ENCODE measurements around the gene UQCRC1. TPM values are rescaled to one million over a fixed set of nuclear protein-coding genes. Genes with fewer than 3 reads are reported as not detected.

UQCRC1 gene
- total RNA-seq, 1 experiment from 2014 or later: 323 TPM

- POLR2A ChIA-PET: no interaction called here
- Mint-ChIP-seq H3K27me3 (ENCODE audit: low read depth) (no peaks in the 10 kb centered on the region), H3K36me3 (no peaks in the 10 kb centered on the region), H3K27ac (peak overlapping the region; percentile 53; the same call in 1 of the 2 replicates), H3K9me3 (no peaks in the 10 kb centered on the region), H3K4me1 (peaks cover 7% of the 10 kb centered on the region), H3K4me3 (no peak overlapping the region)
- TF ChIP-seq ZNF396 (CRISPR knock-in tag; IDR thresholded peaks at IDR 0.05; ENCODE audit: borderline replicate concordance) (no peak), SMAD4 (CRISPR knock-in tag; IDR thresholded peaks at IDR 0.05) (no peak), ATF2 (CRISPR knock-in tag; IDR thresholded peaks at IDR 0.05; ENCODE audit: borderline replicate concordance, low read depth) (no peak), ZNF317 (CRISPR knock-in tag; IDR thresholded peaks at IDR 0.05; ENCODE audit: borderline replicate concordance, low read depth) (no peak), CTCF (IDR thresholded peaks at IDR 0.05) (no peak), JUN (CRISPR knock-in tag; IDR thresholded peaks at IDR 0.05) (no peak), E2F1 (CRISPR knock-in tag; IDR thresholded peaks at IDR 0.05) (no peak), TEAD4 (CRISPR knock-in tag; IDR thresholded peaks at IDR 0.05) (no peak)
- no peak for DNase-seq (ENCODE audit: low spot score)
- ATAC-seq: no peak
- CTCF ChIA-PET: no interaction called here
Observed at GRCh38 chr3:48584836-48585235, 24.6 kb downstream of the UQCRC1 start.

GRCh38 chr3:48581621-48582481 lies 27.6 kb downstream of the UQCRC1 start:
- no peak overlapping the region for H3K4me3 Mint-ChIP-seq
- no peaks in the 10 kb centered on the region for H3K9me3 Mint-ChIP-seq
- no peaks in the 10 kb centered on the region; the same call in 1 of the 2 replicates for H3K36me3 Mint-ChIP-seq
- H3K27me3 Mint-ChIP-seq (ENCODE audit: low read depth): no peaks in the 10 kb centered on the region
- TF ChIP-seq AFF4 (CRISPR knock-in tag; IDR thresholded peaks at IDR 0.05; ENCODE audit: borderline replicate concordance) (no peak), ESRRA (CRISPR knock-in tag; IDR thresholded peaks at IDR 0.05; ENCODE audit: borderline replicate concordance) (no peak), TEAD1 (CRISPR knock-in tag; IDR thresholded peaks at IDR 0.05) (no peak), KAT7 (CRISPR knock-in tag; IDR thresholded peaks at IDR 0.05; ENCODE audit: borderline replicate concordance) (no peak), RELA (CRISPR knock-in tag; IDR thresholded peaks at IDR 0.05; ENCODE audit: borderline replicate concordance) (no peak), OVOL2 (CRISPR knock-in tag; IDR thresholded peaks at IDR 0.05; ENCODE audit: borderline replicate concordance) (no peak), ZNF263 (CRISPR knock-in tag; IDR thresholded peaks at IDR 0.05; ENCODE audit: low read depth) (no peak), PREB (CRISPR knock-in tag; IDR thresholded peaks at IDR 0.05; ENCODE audit: borderline replicate concordance) (no peak), PRRX2 (CRISPR knock-in tag; IDR thresholded peaks at IDR 0.05) (no peak), JAZF1 (CRISPR knock-in tag; IDR thresholded peaks at IDR 0.05) (no peak)
- H3K4me1 Mint-ChIP-seq: no peaks in the 10 kb centered on the region
- POLR2A ChIA-PET: no interaction called here
- DNase-seq (ENCODE audit: low spot score) (no peak), ATAC-seq (no peak; the same call in 1 of the 2 replicates)
- CTCF ChIA-PET: interaction anchor here (1.1 to 1.6 kb wide), 2 partner anchors 24 to 146 kb away, joined by 3 to 5 read pairs; no protein-coding TSS in a partner anchor
- H3K27ac Mint-ChIP-seq: no peak overlapping the region

All from WTC11 (cell line).